Lung (tissue), 12 donors: ENCODE data around the gene YBX1. TPM values are rescaled to one million over a fixed set of nuclear protein-coding genes. Genes with fewer than 3 reads are reported as not detected.

Experiments used
- ATAC-seq: fragments of 200-7000 bp; cut with Tn5 transposase; one replicate; pipeline ENCODE4 v1.9.1; 2020; ENCODE audit warnings: moderate number of reproducible peaks; ENCODE audit not compliant: insufficient read depth, low FRiP score
- DNase-seq, 3 donors: peaks; one replicate each; pipeline ENCODE4 v3.0.0-alpha.2; 2013 to 2017
- H3K27ac ChIP-seq, 2 donors: one replicate each; pipeline ENCODE4 v1.5.1; 2013; ENCODE audit warnings: mild to moderate bottlenecking in 2 of 2, moderate library complexity in 2 of 2, control low read depth in 1 of 2, inconsistent platforms in 1 of 2, low read depth in 1 of 2, low read length in 1 of 2
- H3K27me3 ChIP-seq, 3 donors: one replicate each; pipeline ENCODE4 v1.5.1; 2013; ENCODE audit warnings: low read length in 2 of 3; ENCODE audit not compliant: control insufficient read depth in 3 of 3, insufficient read depth in 3 of 3
- H3K36me3 ChIP-seq, 4 donors: one replicate each; pipeline ENCODE4 v1.5.1; 2013; ENCODE audit warnings: low read length in 4 of 4, mild to moderate bottlenecking in 1 of 4, moderate library complexity in 1 of 4; ENCODE audit not compliant: control insufficient read depth in 4 of 4, insufficient read depth in 4 of 4
- H3K4me1 ChIP-seq, 5 donors: one replicate each; pipeline ENCODE4 v1.5.1; 2013; ENCODE audit warnings: low read length in 5 of 5, mild to moderate bottlenecking in 2 of 5, moderate library complexity in 1 of 5; ENCODE audit not compliant: control insufficient read depth in 5 of 5, insufficient read depth in 5 of 5
- H3K4me3 ChIP-seq: one replicate; pipeline ENCODE4 v1.5.1; 2013; ENCODE audit warnings: mild to moderate bottlenecking, control low read depth, moderate library complexity
- H3K9ac ChIP-seq, 2 donors: one replicate each; pipeline ENCODE4 v1.5.1; 2013; ENCODE audit warnings: low read length in 2 of 2, control low read depth in 1 of 2; ENCODE audit not compliant: insufficient read depth in 1 of 2
- H3K9me3 ChIP-seq, 4 donors: one replicate each; pipeline ENCODE4 v1.5.1; 2013; ENCODE audit warnings: low read length in 3 of 4, mild to moderate bottlenecking in 1 of 4, moderate library complexity in 1 of 4; ENCODE audit not compliant: control insufficient read depth in 4 of 4, insufficient read depth in 3 of 4
- CTCF ChIP-seq: IDR thresholded peaks from 2 replicates; pipeline ENCODE4 v1.5.1; 2012; ENCODE audit warnings: mild to moderate bottlenecking; ENCODE audit errors: control extremely low read depth, extremely low read depth
- WGBS, 2 donors: extraction: QIAGEN DNeasy Blood & Tissue Kit; methylation state at CpG; one replicate each; pipeline ENCODE4 v1.1.7; 2013; 5-methylcytosine and 5-hydroxymethylcytosine counted together
- polyA plus RNA-seq, 2 donors: library from polyadenylated mRNA; stranded (reverse); fragments of 200-250 nt; gene quantifications; one replicate each; pipeline ENCODE4 v1.2.1, GENCODE V29; 2013
- total RNA-seq, 2 donors: library from RNA; depleted of rRNA in 1 of 2; stranded (reverse); fragments of >200 nt in 1 of 2; gene quantifications; one replicate each; pipeline ENCODE4 v1.2.1, GENCODE V29; 2014 to 2021
- donor health status: control.
- donor health status: control.
- donor health status: Bipolar disorder and iron deficiency.
- donor health status: healthy.
- donor health status: DM: yes; HTN: yes; CAD: no.

YBX1 gene
- total and polyA plus RNA-seq, 4 donors, result 298 to 617 (median 588) TPM

GRCh38 chr1:42739753-42740700 is 57.8 kb downstream of the YBX1 start, which contains the start of gene CLDN19:
TSS of gene CLDN19 (minus strand) at chr1:42740236. CDS start at chr1:42740063, 173 bp downstream.
- Histone ChIP-seq H3K4me3 (no peak within 1 kb of the TSS), H3K4me1 (peaks cover 0 to 28% (median 0%) of the 10 kb centered on the region in 5 donors), H3K9me3 (no peaks in the 10 kb centered on the region), H3K27ac (no peak within 1 kb of the TSS), H3K9ac (peak within 1 kb of the TSS in 1 of 2 donors; percentile 37), H3K27me3 (no peaks in the 10 kb centered on the region), H3K36me3 (no peaks in the 10 kb centered on the region)
- no peak for TF ChIP-seq CTCF
- peak; percentile 36 to 60 (median 58) for DNase-seq
- 68 to 84% methylated on average over 27 of the region's 27 CpGs for WGBS, 2 donors
- no peak for ATAC-seq

- Histone ChIP-seq H3K9ac (no peak overlapping the region), H3K9me3 (no peaks in the 10 kb centered on the region), H3K27me3 (no peaks in the 10 kb centered on the region), H3K4me1 (peaks cover 0 to 28% (median 0%) of the 10 kb centered on the region in 5 donors), H3K4me3 (no peak overlapping the region), H3K36me3 (peaks cover 0 to 6% (median 2%) of the 10 kb centered on the region in 4 donors), H3K27ac (no peak overlapping the region)
- ATAC-seq, result no peak
- TF ChIP-seq CTCF, result no peak
- DNase-seq, result peak; percentile 55 to 69 (median 67)
- 70% methylated on average over 14 to 19 of the region's 19 CpGs for WGBS, 2 donors
These were observed 58.8 kb downstream of the YBX1 start for GRCh38 chr1:42740851-42741580.

GRCh38 chr1:42741706-42742105 is 59.5 kb downstream of the YBX1 start:
- Histone ChIP-seq H3K9me3 (no peaks in the 10 kb centered on the region), H3K4me3 (no peak overlapping the region), H3K4me1 (peaks cover 0 to 28% (median 0%) of the 10 kb centered on the region in 5 donors), H3K27ac (no peak overlapping the region), H3K9ac (no peak overlapping the region), H3K36me3 (peaks cover 0 to 11% (median 6%) of the 10 kb centered on the region in 4 donors), H3K27me3 (no peaks in the 10 kb centered on the region)
- 81 to 87% methylated on average over 4 of the region's 4 CpGs for WGBS, 2 donors
- DNase-seq, result no peak
- no peak for TF ChIP-seq CTCF
- ATAC-seq, result no peak
